Neural cell (in vitro differentiated cells): Measurements from ENCODE around the gene ZNF467. TPM values are rescaled to one million over a fixed set of nuclear protein-coding genes. Genes with fewer than 3 reads are reported as not detected.

Experiments used
- H2AFZ ChIP-seq: fragments of 200-600, 300-800 bp; sonication (generic), shearing (Covaris generic); 2 replicates; pipeline ENCODE4 v1.6.0; 2014; ENCODE audit warnings: low read depth, mild to moderate bottlenecking, antibody characterized with exemption, low read length, moderate library complexity
- H3F3A ChIP-seq: fragments of 200-600 bp; shearing (Covaris generic); 2 replicates; pipeline ENCODE4 v1.6.1; 2016; ENCODE audit warnings: mild to moderate bottlenecking, moderate library complexity, mixed read lengths, antibody characterized with exemption, low read length; ENCODE audit not compliant: insufficient read depth, poor library complexity, severe bottlenecking
- H3K27ac ChIP-seq: fragments of 200-600, 300-800 bp; sonication (generic), shearing (Covaris generic); 2 replicates; pipeline ENCODE4 v1.5.1; 2014; ENCODE audit warnings: mild to moderate bottlenecking, low read length, moderate library complexity
- H3K27me3 ChIP-seq: fragments of 300-800, 200-600 bp; sonication (generic), shearing (Covaris generic); 2 replicates; pipeline ENCODE4 v1.6.0; 2014; ENCODE audit warnings: mild to moderate bottlenecking, low read depth, low read length, moderate library complexity; ENCODE audit not compliant: insufficient read depth
- H3K36me3 ChIP-seq: fragments of 300-800, 200-600 bp; sonication (generic), shearing (Covaris generic); 2 replicates; pipeline ENCODE4 v1.5.1; 2014; ENCODE audit warnings: mild to moderate bottlenecking, antibody characterized with exemption, low read length, moderate library complexity; ENCODE audit not compliant: insufficient read depth
- H3K4me2 ChIP-seq: fragments of 300-800, 200-600 bp; sonication (generic), shearing (Covaris generic); 2 replicates; pipeline ENCODE4 v1.6.0; 2014; ENCODE audit warnings: mild to moderate bottlenecking, low read length
- H3K4me3 ChIP-seq: fragments of 300-800, 200-600 bp; sonication (generic), shearing (Covaris generic); 2 replicates; pipeline ENCODE4 v1.5.1; 2014; ENCODE audit warnings: mild to moderate bottlenecking, low read length, moderate library complexity
- H3K79me2 ChIP-seq: fragments of 200-600 bp; shearing (Covaris generic); replicated peaks from 2 replicates; pipeline ENCODE4 v1.6.0; 2014; ENCODE audit warnings: mild to moderate bottlenecking, low read length, moderate library complexity; ENCODE audit not compliant: insufficient read depth
- H3K9ac ChIP-seq: fragments of 300-800, 200-600 bp; sonication (generic), shearing (Covaris generic); 2 replicates; pipeline ENCODE4 v1.6.1; 2016; ENCODE audit warnings: mild to moderate bottlenecking, low read length, mixed read lengths
- H3K9me2 ChIP-seq: fragments of 200-600 bp; shearing (Covaris generic); 2 replicates; pipeline ENCODE4 v1.6.1; 2016; ENCODE audit warnings: mild to moderate bottlenecking, low read length, mixed read lengths; ENCODE audit not compliant: insufficient read depth
- H3K9me3 ChIP-seq: fragments of 200-600, 300-800 bp; sonication (generic), shearing (Covaris generic); 2 replicates; pipeline ENCODE4 v1.6.1; 2016; ENCODE audit warnings: mild to moderate bottlenecking, mixed run types, low read length, moderate library complexity, mixed read lengths
- H4K20me1 ChIP-seq: fragments of 200-600 bp; shearing (Covaris generic); 2 replicates; pipeline ENCODE4 v1.6.1; 2016; ENCODE audit warnings: mild to moderate bottlenecking, mixed run types; ENCODE audit not compliant: insufficient read depth
- CTCF ChIP-seq: fragments of 450-650 bp; IDR thresholded peaks from 2 replicates; pipeline ENCODE4 v1.5.1; 2014; ENCODE audit warnings: antibody characterized with exemption, mild to moderate bottlenecking, moderate library complexity; ENCODE audit not compliant: poor library complexity, severe bottlenecking
- EP300 ChIP-seq: fragments of 450-650 bp; conservative IDR thresholded peaks from 2 replicates; pipeline ENCODE4 v1.6.1; 2014; ENCODE audit warnings: antibody characterized with exemption, mild to moderate bottlenecking, moderate library complexity; ENCODE audit not compliant: poor library complexity, severe bottlenecking
- EZH2 ChIP-seq: fragments of 200-600, 300-800 bp; shearing (Covaris generic), sonication (generic); IDR thresholded peaks from 2 replicates; pipeline ENCODE4 v1.6.1; 2014; ENCODE audit warnings: antibody characterized with exemption, low read length, borderline replicate concordance, mild to moderate bottlenecking; ENCODE audit not compliant: insufficient read depth, poor library complexity, severe bottlenecking
- MXI1 ChIP-seq: fragments of 450-650 bp; conservative IDR thresholded peaks from 2 replicates; pipeline ENCODE4 v1.6.1; 2014; ENCODE audit warnings: antibody characterized with exemption, mild to moderate bottlenecking; ENCODE audit not compliant: poor library complexity, severe bottlenecking
- POLR2AphosphoS5 ChIP-seq: IDR thresholded peaks from 2 replicates; pipeline ENCODE4 v1.6.1; 2012
- RAD21 ChIP-seq: fragments of 450-650 bp; conservative IDR thresholded peaks from 2 replicates; pipeline ENCODE4 v1.6.1; 2014; ENCODE audit warnings: antibody characterized with exemption, mild to moderate bottlenecking, moderate library complexity
- REST ChIP-seq: IDR thresholded peaks from 2 replicates; pipeline ENCODE4 v1.6.1; 2012; ENCODE audit warnings: borderline replicate concordance
- SMC3 ChIP-seq: fragments of 450-650 bp; conservative IDR thresholded peaks from 2 replicates; pipeline ENCODE4 v1.6.1; 2014; ENCODE audit warnings: antibody characterized with exemption, mild to moderate bottlenecking, moderate library complexity; ENCODE audit not compliant: poor library complexity
- TAF1 ChIP-seq: IDR thresholded peaks from 2 replicates; pipeline ENCODE4 v1.6.1; 2012; ENCODE audit warnings: low read depth
- polyA plus RNA-seq: library from polyadenylated mRNA; depleted of rRNA; stranded (reverse); fragments of >200 nt; gene quantifications from 2 replicates; pipeline ENCODE4 v1.2.3, GENCODE V29; 2014

Gene ZNF467
- polyA plus RNA-seq, 1 donor from 2014 or later = 11.9 TPM

GRCh38 chr7:149804106-149804505 lies 30.7 kb upstream of the ZNF467 start:
- Histone ChIP-seq H3K4me3 (no peak overlapping the region), H3F3A (no peaks in the 10 kb centered on the region), H3K79me2 (no peaks in the 10 kb centered on the region), H3K27ac (no peak overlapping the region), H3K9me2 (no peaks in the 10 kb centered on the region), H3K27me3 (no peaks in the 10 kb centered on the region), H2AFZ (no peak overlapping the region), H3K9me3 (no peaks in the 10 kb centered on the region), H4K20me1 (no peaks in the 10 kb centered on the region), H3K4me2 (no peak overlapping the region), H3K9ac (no peak overlapping the region), H3K36me3 (no peaks in the 10 kb centered on the region)
- TF ChIP-seq CTCF (no peak), EP300 (no peak), REST (no peak), SMC3 (no peak), RAD21 (no peak), TAF1 (no peak), POLR2AphosphoS5 (no peak), EZH2 (no peak)

- Histone ChIP-seq H3K27me3 (no peaks in the 10 kb centered on the region), H3K9me3 (no peaks in the 10 kb centered on the region), H4K20me1 (no peaks in the 10 kb centered on the region), H3K79me2 (no peaks in the 10 kb centered on the region), H2AFZ (no peak overlapping the region), H3F3A (no peaks in the 10 kb centered on the region), H3K4me3 (no peak overlapping the region), H3K9me2 (no peaks in the 10 kb centered on the region), H3K27ac (no peak overlapping the region), H3K36me3 (no peaks in the 10 kb centered on the region), H3K9ac (no peak overlapping the region), H3K4me2 (no peak overlapping the region)
- TF ChIP-seq MXI1 (no peak), CTCF (no peak), EZH2 (no peak), SMC3 (no peak), POLR2AphosphoS5 (no peak), RAD21 (no peak), EP300 (no peak), REST (no peak), TAF1 (no peak)
Measured at GRCh38 chr7:149803551-149804074, 30.2 kb upstream of the ZNF467 start.
